ENCODE measurements around the gene NOL6.

DNA sequence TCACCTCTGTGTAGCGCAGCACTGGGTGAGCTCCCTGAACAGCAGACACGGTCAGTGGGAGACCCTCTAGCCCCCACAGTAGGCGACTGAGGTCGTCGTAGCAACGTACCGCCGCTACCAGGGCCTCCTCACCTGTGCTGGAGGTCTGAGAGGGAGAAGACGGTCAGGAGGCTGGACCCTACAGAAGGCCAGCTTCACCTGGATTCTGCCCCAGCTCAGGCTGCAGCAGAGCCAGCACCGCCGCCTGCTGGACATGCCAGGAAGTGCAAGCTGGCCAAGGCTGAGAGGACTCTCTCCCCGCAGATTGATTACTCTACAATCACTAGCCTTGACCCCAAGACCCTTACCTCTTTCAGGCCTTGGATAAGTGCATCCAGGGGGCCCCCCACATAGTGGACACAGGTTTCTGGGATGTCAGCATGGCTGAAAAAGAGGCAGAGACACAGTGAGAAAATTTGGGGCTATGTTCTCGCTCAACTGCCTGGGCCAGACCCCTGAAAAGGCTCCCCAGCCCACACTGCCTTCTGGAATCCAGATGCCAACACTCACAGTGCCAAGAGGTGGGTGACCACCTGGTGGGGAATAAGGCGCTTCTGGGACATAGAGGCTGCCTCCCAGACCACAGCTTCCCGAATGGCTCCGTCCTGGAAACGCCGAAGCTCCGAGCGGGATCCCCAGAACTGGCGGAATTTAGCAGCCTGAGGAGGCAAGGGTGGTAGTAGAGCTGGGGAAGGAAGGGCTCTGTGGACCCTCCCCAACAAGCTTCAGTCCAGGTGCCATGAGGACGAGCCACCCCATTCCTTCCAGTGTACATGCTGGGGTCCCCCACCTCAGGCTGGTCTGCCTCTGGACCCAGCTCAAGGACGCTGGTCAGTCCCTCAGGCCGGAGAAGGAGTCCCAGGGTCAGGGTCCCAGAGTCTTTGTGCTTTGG, 6.9 kb downstream of the NOL6 start:
- TF ChIP-seq, protein P1, sequence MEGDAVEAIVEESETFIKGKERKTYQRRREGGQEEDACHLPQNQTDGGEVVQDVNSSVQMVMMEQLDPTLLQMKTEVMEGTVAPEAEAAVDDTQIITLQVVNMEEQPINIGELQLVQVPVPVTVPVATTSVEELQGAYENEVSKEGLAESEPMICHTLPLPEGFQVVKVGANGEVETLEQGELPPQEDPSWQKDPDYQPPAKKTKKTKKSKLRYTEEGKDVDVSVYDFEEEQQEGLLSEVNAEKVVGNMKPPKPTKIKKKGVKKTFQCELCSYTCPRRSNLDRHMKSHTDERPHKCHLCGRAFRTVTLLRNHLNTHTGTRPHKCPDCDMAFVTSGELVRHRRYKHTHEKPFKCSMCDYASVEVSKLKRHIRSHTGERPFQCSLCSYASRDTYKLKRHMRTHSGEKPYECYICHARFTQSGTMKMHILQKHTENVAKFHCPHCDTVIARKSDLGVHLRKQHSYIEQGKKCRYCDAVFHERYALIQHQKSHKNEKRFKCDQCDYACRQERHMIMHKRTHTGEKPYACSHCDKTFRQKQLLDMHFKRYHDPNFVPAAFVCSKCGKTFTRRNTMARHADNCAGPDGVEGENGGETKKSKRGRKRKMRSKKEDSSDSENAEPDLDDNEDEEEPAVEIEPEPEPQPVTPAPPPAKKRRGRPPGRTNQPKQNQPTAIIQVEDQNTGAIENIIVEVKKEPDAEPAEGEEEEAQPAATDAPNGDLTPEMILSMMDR (optimal IDR thresholded peaks at IDR 0.05 in 1 of 3, IDR thresholded peaks at IDR 0.05 in 1 of 3, conservative IDR thresholded peaks at IDR 0.05 in 1 of 3; ENCODE audit: extremely low read depth in 1 of 3, insufficient read depth in 2 of 3, low read length in 3 of 3) = peak in 2 of 3 experiments; percentile 98 to 100
- no peak for TF ChIP-seq EZH2 (IDR thresholded peaks at IDR 0.05; ENCODE audit: low read length)
